Daoy (cell line): ENCODE measurements around the gene FAS. TPM values are rescaled to one million over a fixed set of nuclear protein-coding genes. Genes with fewer than 3 reads are reported as not detected.
A peak's percentile ranks its signal among the peaks of the same experiment; 100 is the strongest.

Experiments used
- DNase-seq: peaks from one replicate; pipeline ENCODE4 v3.0.0-alpha.2; 2015; ENCODE audit warnings: low read depth
- total RNA-seq: library from RNA; depleted of rRNA; stranded (reverse); fragments of >200 nt; shearing (Covaris generic); gene quantifications from 2 replicates; pipeline ENCODE4 v1.2.3, GENCODE V29; 2014; rRNA removed

Gene FAS
- total RNA-seq, 1 experiment from 2014 or later = 5.2 TPM

DNA sequence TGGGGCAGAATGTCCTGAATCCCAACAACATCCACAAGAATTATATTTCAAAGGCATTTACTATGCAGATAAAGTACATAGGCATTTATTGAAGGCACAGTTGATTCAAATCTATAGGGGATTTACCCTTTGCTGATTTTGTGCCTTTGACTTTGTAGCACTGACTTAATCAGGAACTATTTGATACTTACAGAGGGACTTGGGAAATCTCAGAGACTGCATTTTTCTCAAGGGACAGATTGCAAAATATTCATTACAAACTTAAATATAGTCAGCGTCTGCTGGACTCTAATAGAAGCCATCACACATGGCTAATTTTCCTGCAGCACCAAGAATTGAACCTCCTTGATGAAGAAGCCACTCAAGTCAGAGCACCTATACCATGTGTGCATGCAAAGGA lies 44.9 kb downstream of the FAS start:
- no peak for DNase-seq

DNA sequence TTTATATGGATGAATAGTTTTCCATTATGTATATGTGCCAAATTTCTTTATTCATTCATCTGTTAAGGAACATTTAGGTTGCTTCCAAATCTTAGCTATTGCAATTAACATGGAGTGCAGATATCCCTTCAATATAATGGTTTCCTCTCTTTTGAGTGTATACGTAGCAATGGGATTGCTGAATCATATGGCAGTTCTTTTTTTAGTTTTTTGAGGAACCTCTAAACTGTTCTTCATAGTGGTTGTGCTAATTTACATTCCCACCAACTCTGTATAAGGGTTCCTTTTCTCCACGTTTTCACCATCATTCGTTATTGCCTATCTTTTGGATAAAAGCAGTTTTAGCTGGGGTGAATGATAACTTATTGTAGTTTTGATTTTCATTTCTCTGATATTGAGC lies 46.5 kb downstream of the FAS start:
- no peak for DNase-seq

DNA sequence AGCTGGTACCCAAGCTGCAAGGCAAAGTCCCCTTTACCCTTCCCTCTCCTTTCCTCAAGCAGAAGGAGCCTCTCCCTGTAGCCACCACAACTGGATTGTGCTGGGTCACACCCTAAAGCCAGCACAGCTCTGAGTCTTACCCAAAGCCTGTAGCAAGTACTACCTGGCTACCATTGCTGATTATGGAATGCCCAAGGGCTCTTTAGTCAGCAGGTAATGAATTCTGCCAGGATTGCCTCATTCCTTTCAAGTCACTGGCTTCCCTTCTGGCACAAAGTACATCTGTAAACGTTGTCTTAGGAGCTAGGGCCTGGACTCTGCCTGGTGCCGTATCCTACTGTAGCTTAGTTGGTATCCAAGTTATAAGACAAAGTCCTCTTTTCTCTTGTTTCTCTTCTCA lies 52.0 kb downstream of the FAS start:
- no peak for DNase-seq

DNA sequence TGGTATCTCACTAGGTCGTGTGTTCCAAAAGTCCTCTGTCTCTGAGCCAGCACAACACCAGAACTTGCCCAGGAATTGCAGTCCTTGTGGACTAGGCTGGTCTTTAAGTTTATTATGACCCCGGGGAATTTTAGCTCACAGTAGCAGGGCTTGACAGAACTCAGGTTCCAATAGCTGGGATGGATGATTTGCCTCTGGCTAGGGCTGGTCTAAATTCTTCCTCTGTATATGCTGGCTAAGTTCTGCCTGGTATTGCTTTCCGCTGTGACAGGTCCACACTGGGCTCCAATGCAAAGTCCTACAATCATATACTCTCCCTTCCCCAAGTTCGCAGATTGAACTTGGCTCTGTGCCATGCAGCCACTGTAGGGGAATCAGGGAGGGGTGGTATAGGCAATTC lies 52.5 kb downstream of the FAS start:
- DNase-seq = no peak

DNA sequence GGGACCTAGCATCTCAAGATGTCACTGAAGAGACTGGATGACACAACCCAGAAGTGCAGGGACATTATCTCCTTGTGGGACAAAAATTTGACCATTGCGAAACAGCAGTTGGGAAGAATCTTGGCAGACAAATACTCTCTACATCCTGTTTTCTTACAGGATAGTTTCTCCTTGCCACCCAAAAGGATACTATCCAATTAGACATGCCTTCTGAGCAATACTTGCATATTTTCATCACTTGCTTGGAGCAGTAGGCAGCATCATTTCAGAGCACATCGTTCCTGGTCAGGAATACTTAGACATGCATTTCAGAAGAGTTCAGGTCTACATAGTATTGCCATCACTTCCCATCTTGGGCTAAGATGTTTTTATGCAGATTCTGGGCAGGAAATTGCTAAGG lies 56.8 kb downstream of the FAS start:
- no peak for DNase-seq

DNA sequence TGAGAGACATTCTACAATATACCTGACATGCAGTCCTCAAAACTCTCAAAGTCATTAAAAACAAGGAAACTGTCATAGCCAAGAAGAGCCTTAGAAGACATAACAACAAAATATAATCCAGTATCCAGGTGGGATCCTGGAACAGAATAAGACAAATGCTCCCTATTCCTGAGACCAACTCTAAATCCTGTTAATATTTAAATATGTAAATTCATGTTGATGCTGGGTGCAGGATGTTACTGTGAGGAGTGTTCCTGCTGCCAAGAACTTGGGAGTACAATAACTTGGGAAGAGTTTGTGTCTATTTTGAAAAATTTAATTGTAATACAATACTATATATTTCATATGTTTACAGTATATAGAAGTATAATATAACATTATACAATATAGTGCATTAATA lies 61.0 kb downstream of the FAS start:
- no peak for DNase-seq

DNA sequence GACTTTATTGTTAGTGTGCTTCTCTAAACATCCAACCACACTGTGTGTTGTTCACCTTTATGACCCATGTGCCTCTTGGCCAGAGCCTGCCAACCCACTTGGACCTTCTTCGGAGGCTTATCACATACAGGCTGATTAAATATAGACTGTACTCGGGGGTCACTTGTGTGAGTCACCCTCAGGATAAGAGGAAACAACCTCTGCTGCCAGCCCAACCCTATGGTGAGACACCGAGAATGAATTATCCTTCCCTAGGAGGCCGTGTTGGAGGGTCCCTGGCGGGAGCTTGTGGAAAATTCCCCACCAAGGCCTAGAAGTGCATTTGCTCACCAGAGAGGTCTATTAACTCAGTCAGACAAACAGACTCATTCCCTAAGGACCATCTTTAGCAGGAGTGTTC lies 63.0 kb downstream of the FAS start:
- peak; percentile 11 for DNase-seq

DNA sequence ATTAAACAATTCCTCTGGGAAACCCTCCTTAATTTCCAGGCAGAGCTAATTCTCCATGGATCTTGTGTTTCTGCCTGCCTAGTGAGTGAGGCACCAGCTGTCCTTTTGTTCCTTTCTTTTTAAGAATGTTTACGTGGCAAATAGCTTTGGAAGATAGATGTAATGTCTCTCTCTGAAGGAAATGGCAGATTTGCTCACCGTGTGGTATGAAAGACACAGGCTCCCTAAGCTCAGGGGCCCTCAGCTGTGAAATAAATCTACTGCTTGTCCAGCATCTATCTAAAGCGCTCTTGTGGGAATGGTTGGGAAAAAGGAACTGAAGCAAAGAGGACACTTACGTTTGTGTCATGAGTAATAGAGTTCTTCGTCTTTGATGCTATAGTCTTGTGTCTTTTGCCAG lies 64.6 kb downstream of the FAS start:
- no peak for DNase-seq

DNA sequence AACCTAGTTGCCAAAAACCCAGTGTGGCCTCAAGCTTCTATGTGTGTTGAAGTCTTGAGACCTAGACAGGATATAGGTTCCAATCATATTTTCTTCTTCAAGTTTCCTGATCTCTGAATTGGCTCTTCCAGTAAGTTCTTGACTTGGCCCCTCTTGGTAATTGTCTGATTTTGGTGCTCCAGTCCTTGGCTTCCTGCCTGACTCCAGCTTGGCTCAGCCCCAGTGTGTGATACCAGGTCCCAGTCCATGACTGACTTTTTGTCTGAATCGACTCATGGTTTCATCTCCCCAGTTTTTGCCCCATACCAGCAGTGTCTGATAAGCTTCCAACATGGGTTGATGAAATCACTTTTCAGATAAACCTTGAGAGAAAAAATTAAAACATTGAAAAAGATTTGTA lies 72.3 kb downstream of the FAS start:
- DNase-seq = no peak

DNA sequence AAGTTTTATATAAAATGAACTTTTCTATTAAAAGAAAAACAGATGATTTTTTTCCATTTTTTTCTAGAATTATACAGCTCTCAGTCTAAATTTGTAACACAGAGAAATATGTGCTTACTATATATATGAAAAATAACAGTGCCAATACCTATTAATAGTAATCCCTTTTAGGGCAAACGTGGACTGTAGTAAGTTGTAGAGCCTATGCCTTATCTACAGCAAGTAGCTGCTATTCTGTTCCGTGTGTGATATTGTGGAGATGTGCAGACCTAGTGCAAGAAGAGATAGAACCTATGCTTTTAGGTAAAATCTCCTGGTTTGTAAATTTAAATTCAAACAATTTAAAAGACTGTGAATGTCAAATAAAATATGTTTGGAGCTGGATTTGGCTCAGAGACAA lies 72.9 kb downstream of the FAS start:
- no peak for DNase-seq

DNA sequence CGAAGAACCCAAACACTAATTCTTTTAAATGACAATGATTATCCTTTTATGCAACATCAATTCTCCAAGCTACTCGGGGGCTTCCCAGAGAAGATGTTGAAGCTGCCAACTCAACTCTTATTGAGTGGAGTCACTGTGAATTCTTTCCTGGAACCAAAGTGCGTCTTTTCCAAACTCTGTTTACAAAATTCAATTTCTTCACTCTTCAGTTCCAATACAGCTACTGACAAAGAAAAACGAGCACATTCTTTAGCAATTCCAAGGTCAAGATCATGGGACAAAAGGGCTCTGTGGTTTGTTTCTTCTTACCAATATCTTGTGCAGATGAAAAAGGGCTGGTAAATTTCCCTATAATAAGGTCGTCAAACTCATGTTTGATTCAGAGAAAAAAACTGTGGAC lies 74.2 kb downstream of the FAS start:
- DNase-seq = no peak

Other genes starting within 250 kb of the FAS start
- not detected in 2 replicates for gene LIPN, start 230.8 kb upstream of the FAS start, total RNA-seq
- not detected in 2 replicates for gene LIPM, start 188.1 kb upstream of the FAS start, total RNA-seq
- not detected in 2 replicates for gene ANKRD22, start 139.0 kb upstream of the FAS start, total RNA-seq
- 22.9 and 23.9 TPM in 2 replicates for gene STAMBPL1, start 110.6 kb upstream of the FAS start, total RNA-seq
- gene ACTA2, start 38.0 kb upstream of the FAS start, total RNA-seq = 12.3 and 21.0 TPM in 2 replicates
- 0.80 TPM in 1 of 2 replicates, not detected in the other for gene CH25H, start 216.5 kb downstream of the FAS start, total RNA-seq